NCI-H774 (cell line): ENCODE measurements around the gene DGCR6L.
"Not testable (repeated sequence)": the region's sequence is repeated elsewhere in the genome, so short reads cannot be mapped to it uniquely, and the experiment has no call there.

Experiments
- DNase-seq: peaks from one replicate; lab custom pipeline; 2025; lab: John Stamatoyannopoulos, UW

The DGCR6L gene

DNA sequence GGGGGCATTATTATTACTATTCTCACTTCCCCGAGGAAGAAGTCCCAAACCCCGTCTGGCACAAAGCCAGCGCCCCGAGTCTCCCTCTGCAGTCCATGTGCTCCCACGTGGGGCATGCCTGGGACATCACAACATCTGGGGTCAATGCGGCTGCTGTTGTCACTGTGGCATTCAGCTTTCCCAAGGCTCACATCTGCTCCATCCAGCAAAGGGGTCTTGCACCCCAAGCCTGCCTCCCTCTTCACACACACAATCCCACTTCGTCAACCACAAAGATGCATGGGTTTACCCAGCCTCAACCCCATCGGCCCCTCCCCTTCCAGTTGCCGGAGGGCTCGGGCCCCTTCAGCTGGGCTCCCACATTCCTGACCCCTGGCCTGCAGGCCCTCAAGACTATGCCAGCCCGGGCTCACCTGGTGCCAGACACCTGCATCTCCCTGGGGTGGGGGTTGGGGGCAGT lies 28.2 kb downstream of the DGCR6L start:
- DNase-seq = no peak

DNA sequence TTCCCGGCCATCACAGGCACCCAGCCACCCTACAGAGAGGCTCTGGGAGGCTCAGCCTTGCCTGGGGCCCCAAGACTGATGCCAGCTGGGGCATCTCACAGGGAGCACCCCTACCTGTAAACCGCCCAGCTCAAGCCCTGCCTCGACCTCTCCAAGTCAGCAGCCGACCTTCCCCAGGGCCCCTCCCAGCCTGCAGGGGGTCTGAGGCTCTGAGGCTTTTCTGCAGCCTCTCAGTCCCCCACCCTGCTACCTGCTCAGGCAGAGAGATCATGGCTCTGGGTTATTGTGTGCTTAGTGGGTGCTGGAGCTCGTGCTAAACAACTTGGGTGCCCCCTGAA lies 28.6 kb downstream of the DGCR6L start:
- DNase-seq = no peak

DNA sequence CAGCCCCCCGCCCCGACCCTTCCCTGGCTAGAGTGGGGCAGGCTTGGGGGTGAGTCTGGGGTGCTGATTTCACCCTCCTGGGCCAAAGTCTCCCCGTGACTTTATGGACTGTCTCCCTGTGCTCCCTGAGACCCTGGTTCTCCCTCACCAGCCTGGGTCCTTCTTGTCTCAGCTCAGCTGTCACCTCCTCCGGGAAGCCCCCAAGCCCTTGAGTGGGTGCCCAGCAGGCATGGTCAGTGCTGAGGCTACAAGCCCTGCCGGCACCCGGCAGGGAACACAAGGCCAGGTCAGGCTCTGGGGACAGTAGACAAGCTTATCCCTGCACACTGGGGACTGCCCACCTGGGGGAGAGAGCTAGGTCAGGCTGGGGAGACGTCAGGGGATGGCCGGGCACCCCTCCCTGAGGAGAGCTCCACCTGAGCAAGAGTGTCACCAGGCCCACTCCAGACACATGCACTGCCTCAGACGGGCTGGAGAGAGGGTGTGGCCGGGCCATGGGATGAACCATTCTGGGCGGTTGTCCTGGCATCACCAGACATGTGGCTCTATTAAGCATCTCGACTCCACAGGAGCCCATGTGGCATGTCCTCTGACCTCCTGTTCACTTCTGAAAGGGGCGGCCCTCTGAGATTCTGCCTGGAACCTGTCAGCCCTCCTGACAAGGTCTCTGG lies 29.1 kb downstream of the DGCR6L start:
- no peak for DNase-seq

DNA sequence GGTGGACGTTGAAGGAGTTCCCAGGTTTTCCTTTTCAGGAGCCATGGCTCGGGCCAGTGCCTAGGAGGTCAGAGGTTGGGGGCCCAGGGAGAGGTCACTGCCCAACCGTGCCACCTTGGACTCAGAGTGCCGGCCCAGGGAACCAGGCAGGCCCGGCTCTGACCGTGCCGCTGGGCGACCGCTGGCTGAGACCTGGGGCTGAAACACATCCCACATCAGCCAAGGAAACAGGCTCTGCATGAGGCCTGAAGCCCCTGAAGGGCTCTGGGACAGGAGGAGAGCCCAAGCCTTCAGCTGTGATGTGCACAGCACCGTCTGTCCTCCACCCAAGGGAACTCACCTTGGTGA lies 29.8 kb downstream of the DGCR6L start:
- DNase-seq = no peak

DNA sequence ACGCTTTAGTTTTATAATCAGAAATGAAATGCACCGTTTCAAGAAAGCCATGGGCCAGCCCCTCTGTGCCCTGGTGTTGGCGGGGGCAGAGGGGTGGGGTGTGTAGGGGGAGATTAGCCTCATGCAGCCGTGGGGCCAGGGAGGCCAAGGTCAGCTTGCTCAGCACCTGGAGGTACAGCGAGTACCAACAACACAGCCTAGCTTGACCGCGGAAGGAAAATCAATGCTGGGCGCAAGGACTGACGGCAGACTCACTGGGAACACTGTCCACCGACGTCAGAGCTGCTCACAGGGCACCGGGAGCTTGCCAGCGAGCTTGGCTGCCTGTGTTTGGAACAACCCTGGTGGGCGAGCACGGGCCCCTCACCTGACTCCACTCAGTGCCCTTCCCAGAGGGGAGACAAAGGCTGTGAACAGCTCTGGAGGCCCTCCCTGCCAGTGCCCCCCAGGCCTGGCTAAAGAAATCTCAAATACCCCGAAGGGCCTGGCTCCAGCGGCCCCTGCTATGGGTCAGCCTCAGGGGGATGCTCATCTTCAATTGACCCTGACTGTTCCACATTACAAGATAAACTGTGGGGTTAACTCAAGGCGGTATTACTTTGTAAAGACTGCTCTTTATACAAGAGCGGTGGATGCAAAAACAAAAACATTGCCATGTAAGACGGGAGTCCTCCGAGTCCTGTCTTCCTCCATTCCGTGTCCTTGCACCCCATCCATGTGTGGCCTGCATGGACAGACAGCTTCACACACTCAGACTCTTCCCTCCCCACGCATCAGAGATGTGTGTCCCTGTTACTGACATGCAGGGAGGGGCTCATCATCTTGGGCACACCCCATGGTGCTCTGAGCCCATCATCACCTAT lies 30.4 kb downstream of the DGCR6L start:
- DNase-seq = not testable (repeated sequence)

DNA sequence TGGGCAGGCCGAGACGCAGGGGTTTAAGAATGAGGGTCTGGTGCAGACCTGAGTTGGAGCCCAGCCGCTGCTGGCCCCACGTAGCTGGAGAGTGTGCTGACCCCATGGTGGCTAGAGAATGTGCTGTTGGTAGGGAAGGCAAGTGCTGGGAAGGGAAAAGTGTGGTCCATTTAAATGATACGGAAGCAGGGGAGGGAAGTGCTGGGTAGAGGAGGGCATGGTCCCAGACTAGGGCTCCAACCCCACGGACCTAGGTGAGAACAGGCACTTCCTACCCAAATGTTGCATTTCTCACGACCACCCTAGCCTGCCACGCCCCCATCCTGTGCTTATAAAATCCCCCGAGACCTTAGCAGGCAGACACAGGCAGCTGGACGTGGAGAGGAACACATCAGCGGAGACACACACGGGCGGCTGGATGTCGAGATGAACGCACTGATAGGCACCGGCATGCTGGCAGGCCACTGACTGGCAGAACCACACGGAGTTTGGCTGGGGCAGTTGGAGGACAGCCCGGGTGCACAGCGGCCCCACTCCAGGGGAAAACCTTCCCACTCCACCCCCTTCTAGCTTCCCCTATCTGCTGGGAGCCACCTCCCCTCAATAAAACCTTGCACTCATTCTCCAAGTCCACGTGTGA lies 33.0 kb downstream of the DGCR6L start:
- DNase-seq = not testable (repeated sequence)

DNA sequence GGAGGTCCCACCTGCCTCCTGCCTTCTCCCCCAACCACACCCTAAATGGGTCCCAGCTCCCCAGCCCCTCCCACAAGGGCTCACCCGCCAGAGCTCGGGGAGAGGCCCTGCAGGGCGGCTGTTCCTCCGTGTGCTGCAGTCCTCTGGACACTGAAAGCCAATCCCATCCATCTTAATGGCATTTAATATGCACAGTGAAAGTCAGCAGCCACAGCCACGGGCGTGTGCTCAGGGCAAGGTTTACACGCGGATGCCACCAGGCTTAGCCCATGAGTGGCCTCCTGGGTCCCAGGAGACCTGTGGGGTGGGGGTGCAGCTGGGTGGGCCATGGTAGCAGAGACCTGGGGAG lies 33.6 kb downstream of the DGCR6L start:
- not testable (repeated sequence) for DNase-seq

DNA sequence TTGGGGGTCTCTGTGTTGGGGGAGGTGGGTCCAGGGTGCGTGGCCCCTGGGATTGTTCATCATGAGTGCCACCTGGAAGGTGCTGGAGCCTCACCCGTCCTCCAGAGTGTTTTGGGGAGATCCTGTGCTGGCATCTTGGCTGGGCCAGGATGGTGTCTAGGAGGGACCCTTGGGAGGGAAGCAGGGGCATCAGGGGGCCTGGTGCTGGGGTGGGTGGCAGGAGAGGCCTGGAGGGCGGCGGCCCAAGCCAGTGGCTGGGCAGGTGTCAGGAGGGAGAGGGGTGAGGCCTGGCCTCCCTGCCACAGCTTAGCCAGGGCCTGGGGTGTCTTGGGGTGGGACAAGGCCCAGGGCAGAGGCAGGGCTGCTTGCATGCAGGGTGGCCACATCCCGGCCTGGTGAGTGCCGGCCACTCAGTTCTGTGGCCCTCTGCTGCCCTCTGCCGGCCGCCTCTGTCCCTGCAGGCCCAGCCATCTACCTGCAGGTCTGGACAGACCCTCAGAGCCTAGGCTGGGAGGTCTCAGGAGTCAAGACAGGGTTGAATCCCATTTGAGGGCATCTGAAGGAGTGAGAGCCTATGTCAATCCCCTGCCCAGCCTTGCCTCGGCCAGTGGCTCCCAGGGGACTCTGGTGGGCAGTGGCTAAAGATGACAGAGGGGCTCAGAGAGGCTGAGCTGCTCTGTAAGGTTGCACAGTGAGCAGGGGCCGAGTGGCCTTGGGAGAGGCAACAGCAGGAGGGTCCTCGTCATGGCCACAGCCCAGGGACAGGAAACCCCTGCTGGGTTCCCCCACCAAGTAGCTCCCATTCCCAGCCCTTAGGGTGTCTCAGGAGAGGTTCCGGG lies 34.2 kb downstream of the DGCR6L start:
- peak; percentile 1 for DNase-seq

DNA sequence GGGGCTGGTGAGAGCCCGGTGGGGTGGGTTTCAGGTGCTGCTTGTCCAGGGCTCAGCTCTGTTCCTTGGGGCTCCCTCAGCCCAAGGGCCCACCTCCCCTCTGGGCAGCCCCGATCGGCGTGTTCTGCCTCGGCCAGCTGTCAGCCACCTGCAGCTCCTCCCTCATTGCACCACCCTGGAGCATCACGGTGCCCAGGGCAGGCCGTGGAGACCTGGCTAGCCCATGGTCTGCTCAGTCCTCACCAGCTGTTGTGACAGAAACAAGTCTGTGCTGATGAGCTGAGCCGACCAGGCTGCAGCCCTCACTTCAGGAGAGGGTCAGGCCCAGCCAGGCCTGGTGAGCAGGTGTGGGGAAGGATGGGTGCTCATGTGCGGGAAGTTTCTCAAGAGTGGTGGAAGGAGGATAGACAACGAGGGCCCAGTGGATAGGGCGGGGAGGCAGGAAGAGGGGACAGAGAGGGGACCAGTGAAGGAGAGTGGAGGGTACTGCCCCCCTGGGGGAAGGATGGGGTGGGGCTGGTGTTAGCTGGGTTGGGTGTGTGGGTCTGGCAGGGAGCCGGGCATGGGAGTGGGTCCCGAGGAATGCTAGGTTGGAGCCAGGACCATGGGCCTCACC lies 35.3 kb downstream of the DGCR6L start:
- DNase-seq = no peak

DNA sequence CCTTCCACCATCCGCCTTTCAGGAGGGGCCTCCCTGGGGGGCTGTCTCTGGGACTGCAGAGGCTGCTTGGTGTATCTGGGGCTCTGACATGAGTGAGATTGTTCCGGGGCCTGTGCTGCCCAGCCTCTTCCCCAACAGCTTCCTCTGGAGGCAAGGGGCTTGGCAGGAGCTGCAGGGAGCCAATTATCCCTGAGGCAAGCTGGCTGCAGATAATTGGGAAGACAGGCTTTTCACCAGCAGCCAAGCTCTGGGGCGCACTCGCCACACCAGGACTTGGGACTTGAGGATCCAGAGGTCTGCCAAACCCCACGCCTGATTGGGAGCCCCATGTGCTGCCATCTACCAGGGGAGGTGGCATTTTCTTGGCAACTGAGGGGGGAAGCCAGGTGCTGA lies 36.2 kb downstream of the DGCR6L start:
- no peak for DNase-seq

DNA sequence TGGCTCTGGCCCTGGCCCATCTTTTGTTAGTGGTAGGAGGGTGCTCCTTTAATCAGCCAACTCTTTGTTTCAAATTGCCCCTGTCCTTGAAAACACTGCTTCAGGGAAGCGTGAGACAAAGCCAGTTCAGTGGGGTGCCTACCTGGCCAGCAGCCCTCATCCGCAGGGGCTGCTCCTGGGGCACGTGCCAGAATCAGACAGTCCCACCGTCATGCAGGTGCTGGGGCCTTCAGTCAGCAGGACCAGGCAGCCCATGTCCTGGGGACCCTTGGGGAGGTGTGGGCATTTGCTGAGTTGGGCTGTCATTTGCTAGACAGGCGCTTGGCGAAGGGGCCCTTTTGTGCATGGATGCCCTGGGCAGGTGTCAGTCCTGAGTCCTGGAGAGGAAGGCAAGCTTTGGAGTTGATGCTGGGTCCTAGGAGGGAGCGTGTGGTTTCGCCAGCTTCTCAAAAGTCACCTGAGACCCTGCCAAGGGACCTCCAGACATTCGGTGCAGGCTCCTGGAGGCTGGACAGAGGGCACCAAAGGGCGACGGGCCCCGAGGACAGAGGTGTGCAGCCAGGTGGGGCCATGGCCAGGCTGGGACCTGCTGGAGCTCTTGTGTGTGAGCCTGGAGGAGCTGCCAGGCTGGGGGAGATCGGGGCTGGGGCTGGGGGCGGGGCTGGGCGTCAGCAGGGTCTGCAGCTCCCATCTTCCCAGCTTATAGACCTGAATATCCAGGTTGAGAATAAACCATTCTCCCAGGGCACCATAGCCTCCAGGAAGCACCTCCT lies 36.8 kb downstream of the DGCR6L start:
- DNase-seq = no peak

DNA sequence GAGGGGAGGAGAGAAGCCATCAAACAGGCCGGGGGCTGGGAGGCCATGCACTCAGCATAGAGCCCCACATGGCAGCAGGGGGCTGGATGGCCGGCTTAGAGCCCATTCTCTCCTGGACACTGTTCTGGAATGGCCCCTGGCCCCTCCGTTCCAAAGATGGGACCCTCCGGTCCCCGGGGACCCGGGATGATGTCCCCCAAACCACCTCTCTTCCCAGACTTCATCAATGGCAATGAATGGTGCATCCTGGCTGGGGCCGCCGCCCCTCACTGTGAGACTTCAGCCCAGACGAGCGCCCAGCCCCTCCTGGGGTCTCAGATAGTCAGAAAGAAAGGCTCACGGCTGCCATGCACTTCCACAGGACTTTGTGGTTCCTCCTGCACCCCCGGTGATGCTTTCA lies 38.0 kb downstream of the DGCR6L start:
- DNase-seq = no peak

DNA sequence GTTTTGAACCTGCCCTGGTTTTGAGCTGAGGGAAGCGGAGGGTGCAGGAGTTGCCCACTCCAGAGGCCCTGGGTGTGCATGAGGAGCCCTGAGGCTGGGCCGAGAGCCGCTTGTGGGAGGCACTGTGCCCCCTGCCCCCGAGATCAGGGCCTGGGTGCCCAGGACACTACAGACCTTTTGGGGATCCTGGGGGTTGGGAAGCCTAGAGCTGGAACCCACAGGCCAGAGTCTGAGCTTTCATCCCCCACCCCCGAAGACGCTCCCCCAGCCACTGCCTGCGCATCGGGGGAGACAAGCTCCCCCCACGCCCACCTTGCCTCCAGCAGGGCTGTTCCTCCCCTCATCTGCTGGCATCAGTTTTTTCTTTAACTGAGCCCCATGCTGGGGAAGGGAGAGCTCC lies 38.4 kb downstream of the DGCR6L start:
- not testable (repeated sequence) for DNase-seq

DNA sequence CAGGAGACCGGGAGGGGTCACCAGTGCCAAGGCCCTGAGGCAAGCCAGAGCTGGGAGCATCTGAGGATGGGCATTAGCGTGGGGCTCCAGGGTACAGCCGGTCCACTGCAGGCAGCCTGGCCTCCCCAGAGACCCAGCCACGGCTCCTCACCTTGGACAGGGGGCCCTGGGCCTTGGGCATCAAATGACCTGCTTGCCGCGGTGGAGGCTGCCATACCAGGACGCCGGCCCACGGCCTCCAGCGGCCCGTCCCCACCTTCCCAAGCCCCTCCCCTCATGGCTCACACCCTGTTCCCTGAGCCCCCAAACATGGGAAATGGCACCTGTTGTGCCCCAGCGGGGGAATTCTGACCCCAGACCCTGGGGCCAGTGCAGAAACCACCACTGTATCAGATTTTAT lies 39.0 kb downstream of the DGCR6L start:
- no peak for DNase-seq

DNA sequence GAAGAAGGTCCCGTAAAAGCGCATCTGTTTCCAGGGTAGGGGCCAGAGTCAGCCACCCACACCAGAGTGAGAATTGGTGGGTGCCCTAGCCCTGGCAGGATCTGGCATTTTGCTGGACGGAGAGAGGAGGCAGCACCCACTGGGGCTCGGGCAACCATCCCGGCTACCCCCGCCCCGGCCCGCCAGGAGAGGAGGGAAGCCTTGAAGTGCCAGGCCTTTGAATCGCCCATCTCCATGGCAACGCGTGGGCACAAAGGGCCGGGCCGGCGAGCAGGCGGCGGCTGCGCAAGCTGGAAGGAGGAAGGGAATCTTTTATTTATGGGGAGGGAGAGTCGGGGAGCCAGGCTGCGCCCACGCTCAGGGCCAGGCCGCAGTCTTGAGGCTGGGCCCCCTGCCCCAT lies 39.7 kb downstream of the DGCR6L start:
- DNase-seq = not testable (repeated sequence)

DNA sequence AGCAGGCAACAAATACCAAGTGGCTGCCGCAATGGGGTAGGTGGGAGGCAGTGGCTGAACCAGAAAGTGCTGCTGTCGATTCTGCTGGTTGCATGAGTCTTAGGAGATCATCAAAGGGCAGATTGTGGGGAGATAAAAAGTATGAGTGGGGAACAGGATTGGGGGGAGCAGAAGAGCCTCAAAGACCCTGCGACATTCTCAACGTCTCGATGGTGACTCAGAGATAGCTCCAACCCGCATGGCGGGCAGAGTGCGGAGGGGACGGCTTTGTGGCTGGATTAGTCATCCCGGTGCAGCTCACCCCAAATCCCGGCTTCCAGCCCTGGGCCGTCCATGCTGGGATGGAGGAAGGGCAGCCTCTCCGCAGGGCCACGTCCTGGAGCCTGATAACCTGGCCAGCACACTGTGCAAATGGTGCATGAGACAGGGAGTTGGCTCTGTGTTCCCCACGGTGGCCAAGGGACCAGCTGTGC lies 40.2 kb downstream of the DGCR6L start:
- DNase-seq = no peak

DNA sequence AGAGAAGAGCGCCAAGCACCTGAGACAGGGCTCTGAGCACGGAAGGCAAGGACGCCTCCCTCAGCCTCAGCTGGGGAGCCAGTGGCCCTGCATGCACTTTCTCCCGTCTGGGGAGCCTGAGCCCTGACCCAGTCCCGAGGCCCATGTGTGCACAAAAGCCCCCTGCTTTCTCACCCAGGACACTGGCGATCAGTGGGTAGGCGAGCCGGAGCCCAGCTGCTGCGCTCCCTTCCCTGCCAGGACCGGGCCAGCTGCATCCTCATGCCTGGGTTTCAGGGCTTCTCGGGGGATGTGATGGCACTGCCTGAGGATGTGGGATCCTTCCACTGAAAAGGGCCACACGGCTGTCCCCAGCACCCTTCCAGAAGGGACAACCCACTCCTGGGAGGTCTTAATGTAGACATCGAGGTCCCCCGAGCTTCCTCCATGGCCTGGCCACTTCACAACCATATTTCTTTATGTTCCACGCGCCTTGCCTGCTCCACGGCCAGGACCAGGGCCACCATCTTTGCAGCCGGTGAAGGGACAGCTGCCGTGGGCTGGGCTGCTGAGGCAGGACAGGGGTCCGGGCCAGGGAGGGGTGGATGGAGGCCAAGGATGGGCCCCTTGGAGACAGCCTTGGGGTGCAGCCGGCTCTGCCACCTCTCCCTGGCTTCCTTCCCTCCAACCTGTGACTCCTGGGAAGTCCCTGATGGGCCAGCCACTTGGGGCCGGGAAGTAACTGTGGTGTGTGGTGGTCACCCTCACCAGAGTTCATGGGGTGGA lies 41.0 kb downstream of the DGCR6L start:
- not testable (repeated sequence) for DNase-seq

DNA sequence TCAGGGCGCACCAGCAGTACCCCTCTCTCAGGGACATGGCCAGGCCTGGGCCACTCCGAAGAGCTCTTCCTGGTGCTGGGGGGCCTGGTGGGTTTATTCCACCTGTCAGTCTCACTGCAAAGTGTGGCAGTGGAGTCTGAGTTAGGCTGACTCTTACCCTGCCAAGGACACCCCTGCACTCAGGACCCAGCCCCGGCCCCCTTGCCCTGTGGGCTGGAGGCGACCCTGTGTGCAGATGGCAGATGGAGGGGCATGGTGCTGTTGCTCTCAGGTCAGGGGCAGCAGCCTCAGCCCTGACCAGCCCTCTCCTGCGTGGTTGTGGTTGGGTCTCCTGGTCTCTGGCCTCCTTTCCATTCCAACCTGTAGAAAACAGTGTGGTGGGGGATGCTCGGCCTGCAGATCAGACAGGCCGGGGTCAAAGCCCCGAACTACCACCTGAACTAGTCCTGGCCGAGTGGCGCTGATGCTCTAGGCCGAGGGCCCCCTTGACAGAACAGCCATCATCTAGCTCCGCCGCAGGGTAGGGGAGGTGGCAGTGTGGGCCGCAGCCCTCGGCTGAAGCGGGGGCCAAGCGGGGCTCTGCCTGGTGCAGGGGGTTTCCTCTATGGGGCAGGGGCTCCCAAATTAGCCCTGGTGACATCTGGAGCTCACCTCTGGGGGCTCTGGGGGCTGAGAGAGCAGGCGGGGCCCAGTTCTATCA lies 41.8 kb downstream of the DGCR6L start:
- not testable (repeated sequence) for DNase-seq

DNA sequence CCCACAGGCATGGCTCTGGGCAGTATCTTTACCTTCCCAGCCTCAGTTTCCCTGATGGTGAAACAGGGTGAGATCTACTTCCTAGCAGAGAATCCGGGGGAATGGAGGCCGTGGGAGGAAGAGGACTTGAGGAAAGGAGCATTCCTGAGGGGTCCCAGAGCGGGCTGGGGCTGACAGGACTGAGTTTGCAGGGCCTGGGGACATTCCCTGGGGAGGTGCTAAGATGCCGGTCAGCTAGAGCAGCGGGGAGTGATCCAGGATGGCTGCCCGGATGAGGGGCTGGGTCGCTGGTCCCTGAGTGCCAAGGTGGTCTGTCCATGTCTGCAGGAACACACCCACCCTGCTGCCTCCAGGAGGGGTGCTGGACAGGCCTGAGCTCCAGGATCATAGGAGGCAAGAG lies 43.4 kb downstream of the DGCR6L start:
- no peak for DNase-seq

DNA sequence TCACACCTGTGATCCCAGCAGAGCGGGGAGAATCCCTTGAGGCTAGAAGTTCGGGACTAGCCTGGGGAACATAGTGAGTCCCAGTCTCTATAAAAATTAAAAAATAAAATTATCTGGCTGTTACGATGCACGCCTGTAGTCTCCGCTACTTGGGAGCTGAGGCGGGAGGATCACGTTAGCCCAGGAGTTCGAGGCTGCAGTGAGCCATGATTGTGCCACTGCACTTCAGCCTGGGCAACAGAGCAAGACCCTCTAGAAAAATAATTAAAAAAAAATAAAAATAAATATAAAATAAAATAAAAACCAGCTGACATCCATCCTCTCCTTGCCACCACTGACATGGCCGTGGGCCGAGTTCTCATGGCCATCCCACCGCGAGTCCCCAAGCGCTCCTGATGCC lies 44.0 kb downstream of the DGCR6L start:
- DNase-seq = no peak
